NOMO-1 treated with dmso at 0.1 percent for 144 hours (cell line): Measurements from ENCODE around the gene MALAT1.

Source experiments
- DNase-seq: peaks from one replicate; lab custom pipeline; 2025; ENCODE audit not compliant: unreplicated experiment; lab: John Stamatoyannopoulos, UW

The MALAT1 gene

GRCh38 chr11:65537620-65538231 lies 38.9 kb downstream of the MALAT1 start:
- no peak for DNase-seq

GRCh38 chr11:65538232-65538914 lies 39.5 kb downstream of the MALAT1 start:
- no peak for DNase-seq

- no peak for DNase-seq
Observed at GRCh38 chr11:65538915-65539743, 40.3 kb downstream of the MALAT1 start.

DNA sequence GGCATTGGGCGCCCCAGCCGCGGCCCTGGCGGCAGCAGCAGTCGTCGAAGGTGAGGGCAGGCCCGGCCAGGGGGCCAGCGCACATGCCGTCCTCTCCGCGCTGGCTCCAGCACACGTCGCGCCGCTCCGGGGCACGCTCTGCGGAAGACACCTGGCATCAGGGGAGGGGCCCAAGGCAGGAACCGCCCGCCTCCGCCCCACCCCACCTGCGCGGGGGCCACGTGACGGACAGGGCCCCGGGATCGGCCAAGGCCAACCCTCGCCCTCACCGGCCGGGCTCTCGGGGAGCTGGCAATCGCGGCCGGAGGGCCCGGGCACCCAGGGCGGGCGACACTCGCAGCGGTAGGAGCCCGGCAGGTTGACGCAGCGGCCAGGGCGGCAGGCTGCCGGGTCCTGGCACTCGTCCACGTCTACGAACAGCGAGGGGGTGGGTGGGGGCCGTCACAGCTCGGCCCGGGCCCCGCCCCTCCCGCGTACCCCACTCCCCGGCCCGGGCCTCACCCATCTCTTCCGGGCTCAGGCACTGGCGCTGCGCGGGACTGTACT lies 41.0 kb downstream of the MALAT1 start:
- no peak for DNase-seq

DNA sequence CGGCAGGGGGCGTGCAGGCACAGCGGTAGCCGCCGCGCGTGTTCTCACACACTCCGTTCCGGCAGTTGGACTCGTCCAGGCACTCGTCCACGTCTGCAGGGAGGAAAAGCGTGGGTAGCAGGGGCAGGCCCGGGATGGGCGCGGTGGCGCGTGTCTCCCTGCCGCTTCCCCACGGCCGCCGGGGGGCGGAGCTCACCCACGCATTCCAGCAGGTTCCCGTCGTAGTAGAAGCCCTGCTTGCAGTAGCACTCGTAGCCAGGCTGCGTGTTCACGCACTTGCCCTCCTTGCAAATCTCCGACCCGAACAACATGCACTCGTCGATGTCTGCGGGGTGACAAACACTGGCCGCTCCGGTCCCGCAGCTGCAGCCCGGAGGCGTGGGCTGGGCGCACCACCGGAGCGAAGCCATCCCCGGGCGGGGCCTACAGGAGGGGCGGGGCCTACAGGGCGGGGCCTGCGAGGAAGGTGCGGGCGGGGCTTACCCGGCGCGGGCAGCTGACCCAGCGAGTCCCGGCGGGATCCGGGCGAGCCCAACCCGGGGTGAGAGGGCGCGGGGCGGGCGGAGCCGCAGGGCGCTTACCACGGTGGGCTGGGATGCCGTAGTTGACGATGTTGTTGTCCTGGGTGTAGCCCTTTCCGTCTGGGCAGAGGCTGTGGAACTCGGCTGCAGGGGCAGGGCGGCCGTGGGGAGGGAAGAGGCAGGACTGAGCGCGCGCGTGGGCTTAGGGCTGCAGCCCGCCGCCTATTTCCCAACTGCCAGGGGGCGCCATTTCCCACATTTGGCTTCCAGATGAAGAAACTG lies 41.6 kb downstream of the MALAT1 start:
- DNase-seq: peak; percentile 90

DNA sequence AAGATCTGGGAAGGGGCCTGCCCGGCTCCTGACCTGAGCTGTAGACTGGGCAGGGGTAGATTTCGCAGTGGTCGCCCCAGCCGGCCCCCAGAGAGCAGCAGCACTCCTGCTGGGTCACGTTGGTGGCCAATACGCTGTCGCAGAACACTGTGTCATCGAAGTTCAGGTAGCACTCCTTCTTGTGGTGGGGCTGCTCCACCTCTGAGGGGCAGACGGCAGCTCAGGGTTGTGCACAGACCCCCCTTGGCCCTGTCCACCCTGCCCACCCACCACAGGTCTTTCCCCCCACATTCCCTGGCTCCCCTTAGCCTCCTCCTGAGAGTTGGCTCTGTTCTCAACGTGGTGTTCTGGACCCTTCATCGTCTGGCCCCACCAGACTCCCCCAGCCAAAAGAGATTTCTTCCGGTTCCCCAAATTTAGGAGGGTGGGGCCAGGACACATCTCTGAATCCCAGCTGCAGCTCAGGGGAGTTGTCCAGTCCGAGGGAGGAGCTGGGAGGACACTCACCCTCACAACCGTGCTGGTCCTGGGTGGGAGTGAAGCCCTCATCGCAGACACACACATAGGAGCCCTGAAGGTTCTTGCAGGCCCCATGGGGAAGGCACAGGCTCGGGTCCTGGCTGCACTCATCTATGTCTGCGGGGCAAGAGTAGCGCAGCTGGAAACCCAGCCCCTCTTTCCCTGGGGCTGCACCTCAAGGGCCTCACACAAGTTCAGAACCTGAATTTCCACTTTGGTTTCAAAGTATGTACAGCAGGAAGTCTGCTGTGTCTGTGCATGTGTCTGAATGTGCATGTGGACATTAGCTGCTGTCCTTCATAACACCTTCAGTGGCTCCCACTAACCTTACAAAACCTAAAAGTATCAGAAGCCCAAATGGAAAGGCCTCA lies 42.5 kb downstream of the MALAT1 start:
- DNase-seq: no peak

- DNase-seq: no peak
Observed at GRCh38 chr11:65542738-65543390, 44.0 kb downstream of the MALAT1 start.

DNA sequence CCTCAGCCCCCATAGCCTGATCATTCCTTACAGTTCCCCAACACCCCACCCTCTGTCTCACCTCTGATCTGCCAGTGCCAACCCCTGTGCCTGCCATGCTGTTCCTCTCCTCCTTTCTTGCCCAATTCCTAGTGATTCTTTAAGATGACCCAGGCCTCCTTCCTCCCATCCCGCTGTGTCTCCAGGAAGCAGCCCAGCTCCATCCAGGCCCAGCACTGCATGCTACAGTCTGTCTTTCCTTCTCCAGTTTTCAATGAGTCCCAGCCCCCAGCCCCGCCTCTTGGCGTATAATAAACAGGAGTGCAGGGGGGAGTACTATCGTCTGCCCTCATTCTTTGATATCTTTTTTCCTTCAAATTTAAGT lies 47.0 kb downstream of the MALAT1 start:
- no peak for DNase-seq

- DNase-seq: peak; percentile 32
Observed at GRCh38 chr11:65546217-65546958, 47.5 kb downstream of the MALAT1 start.

DNA sequence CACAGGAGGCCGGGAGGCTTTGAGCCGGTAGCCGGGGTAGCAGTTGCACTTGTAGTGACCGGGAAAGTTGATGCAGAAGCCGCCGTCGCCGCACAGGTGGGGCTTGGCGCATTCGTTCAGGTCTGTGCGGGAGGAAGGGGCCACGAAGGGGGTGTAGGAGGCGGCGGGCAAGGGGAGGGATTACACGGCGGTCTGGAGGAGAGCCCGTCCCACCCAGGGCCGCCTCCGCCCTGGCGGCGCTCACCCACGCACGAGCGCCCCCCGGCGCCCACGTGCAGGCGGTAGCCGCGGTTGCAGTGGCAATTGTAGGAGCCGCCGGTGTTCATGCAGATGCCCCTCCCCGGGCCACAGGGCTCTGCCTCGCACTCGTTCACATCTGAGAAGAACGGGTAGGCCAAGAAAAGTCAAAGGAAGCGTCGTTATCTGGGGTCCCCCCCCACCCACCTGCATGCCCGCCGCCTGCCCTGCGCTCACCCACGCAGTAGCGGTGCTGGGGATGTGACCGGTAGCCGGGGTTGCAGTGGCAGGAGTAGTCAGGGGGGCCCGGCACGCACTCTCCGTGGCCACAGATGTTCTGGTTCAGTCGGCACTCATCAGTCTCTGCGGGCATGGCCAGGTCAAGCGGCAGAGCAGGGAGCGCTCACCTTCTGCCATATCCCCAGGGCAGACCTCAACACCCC lies 48.7 kb downstream of the MALAT1 start:
- DNase-seq: no peak

DNA sequence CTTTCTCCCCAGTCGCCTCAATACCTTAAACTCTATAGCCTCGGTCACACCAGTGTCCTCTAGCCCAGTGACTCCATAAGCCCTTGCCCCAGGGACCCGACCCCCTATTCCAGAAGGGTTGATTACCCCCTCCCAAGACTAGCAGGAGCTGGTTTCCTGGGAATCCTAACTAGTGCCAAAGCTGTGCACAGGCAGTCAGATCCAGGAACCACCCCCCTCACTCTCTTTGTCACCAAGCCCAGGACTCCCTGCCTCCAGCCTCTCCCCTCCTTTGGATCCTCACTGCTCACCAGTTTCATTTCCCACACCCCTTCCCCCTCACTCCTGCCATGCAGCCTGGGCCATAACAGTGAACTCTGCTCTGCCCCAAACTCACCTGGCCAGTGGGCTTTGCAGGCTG lies 49.5 kb downstream of the MALAT1 start:
- no peak for DNase-seq

GRCh38 chr11:65549096-65549495 lies 50.3 kb downstream of the MALAT1 start:
- no peak for DNase-seq

DNA sequence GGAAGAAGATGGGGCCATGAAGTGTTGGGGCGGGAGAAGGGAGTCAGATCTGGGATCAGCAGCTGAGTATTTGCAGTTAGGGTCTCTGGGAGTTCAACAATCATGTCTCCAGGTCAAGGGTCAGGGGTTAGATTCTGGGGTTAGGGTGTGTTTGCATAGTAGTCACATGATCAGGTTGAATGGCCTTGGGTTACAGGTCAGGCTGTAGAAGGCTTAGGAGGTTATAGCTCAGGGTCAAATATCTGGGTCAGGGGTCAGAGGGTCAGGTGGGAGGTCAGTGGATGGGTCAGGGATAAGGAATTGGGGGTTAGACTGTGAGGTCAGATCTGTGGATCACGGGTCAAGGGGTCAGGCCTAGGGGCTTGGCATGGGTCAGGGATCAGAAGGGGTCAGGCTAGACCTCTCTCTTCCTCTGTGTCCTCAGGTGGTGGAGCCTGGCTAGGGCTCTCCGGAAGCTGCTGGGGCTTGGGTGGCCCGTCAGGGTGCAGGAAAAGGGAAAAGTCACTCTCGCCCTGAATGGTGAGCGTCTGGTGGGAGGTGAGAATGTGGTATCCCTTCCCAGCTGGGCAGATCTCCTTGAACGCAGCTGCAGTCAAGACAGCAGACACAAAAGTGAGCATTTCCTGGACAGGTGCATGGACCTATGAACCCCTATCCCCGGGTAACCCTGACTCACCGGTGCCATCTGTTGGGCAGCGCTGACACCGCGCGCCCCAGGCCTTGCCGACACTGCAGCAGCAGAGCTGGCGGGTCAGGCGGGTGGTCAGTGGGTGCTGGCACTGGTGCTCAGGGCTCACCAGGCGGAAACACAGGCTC lies 52.9 kb downstream of the MALAT1 start:
- peak; percentile 30 for DNase-seq

DNA sequence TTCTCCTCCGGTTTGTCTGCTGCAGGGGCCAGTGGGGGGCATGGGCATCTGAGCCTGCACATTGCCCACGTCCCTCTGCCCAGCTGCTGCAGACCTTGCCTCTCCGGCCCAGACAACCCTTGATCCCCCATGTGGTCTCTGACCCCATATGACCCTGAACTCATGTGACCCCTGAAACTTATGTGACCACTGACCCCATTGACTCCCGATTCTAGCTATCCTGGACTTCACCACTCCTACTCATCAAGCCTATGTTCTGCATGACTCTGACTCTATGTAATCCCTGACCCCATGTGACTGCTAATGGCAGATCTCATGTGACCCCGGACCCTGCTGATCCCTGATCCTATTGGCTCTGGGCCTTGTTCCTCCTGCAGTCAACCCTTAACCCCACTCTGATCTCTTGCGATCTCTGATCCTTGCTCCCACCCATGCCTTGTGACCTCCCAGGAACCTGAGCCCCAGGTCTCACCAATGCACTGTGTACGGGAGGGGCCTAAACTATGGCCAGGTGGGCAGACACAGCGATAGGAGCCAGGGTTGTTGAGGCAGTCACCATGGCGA lies 53.6 kb downstream of the MALAT1 start:
- DNase-seq: no peak

DNA sequence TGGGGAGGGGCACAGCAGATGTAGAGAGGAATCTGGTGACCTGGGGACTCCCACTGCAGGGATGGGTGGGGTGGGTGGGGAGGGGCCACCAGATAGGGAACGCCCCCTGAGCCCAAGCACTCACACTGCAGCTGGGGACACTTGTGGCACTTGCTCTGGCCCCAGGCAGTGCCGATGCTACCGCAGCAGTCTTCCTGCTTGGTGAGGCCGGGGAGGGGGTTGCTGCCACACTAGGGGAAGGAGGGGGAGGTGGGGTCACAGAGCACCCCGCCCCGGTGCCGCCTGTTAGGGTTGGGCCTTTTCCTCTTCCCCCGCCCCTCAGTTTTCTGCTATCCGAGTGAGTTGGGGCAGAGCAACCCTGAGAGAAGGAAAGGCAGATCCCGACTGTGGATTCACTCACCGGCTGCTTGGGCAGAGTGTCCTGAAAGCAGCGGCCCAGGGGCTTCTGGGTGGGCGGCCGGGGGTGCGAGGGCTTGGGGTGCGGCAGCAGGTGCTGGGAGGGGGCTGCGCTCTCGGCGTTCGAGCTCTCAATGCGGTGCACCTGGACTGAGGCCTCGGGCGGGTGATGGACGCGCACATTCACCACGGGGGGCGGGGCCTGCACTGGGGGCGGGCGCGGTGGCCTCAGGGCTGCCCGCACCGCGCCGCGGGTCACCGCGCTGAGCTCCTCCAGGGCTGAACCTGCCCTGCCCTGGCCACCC lies 54.6 kb downstream of the MALAT1 start:
- no peak for DNase-seq

- DNase-seq: no peak
Observed at GRCh38 chr11:65554057-65554818, 55.4 kb downstream of the MALAT1 start.
